IMR-90 (cell line): ENCODE measurements around the gene SUPT3H. TPM values are rescaled to one million over a fixed set of nuclear protein-coding genes. Genes with fewer than 3 reads are reported as not detected.

Source experiments
- ATAC-seq: fragments of 200-7000 bp; cut with Tn5 transposase; 2 replicates; pipeline ENCODE4 v1.9.1; 2020; ENCODE audit warnings: low read depth, mild to moderate bottlenecking, moderate library complexity
- BruUV-seq: library from RNA; stranded (reverse); fragments of 400-500 nt; replicated peaks from 2 replicates; lab custom pipeline; 2021; lab: Mats Ljungman, UMichigan
- CTCF ChIA-PET: fragments of 300-600 bp; formaldehyde crosslinking; extraction: SDS; loops from one replicate; lab custom pipeline; 2021; ENCODE audit warnings: antibody characterized with exemption; lab: Yijun Ruan, JAX
- POLR2A ChIA-PET: fragments of 300-600 bp; sonication (Branson Sonifier 250); formaldehyde crosslinking; loops from one replicate; lab custom pipeline; 2022; ENCODE audit warnings: antibody characterized with exemption; ENCODE audit not compliant: unreplicated experiment; lab: Charles Lee
- DNase-seq: peaks from one replicate; pipeline ENCODE4 v3.0.0; 2013
- H2AFZ ChIP-seq: replicated peaks from 2 replicates; pipeline ENCODE3; 2013; ENCODE audit warnings: low read length, mild to moderate bottlenecking; ENCODE audit not compliant: poor library complexity
- H2AK5ac ChIP-seq: 2 replicates; pipeline ENCODE4 v1.6.1; 2013; ENCODE audit warnings: low read depth, low read length, inconsistent platforms
- H2AK9ac ChIP-seq: replicated peaks from 2 replicates; pipeline ENCODE3; 2013; ENCODE audit warnings: mild to moderate bottlenecking, low read depth, low read length, moderate library complexity; ENCODE audit not compliant: poor library complexity
- H2BK120ac ChIP-seq: 2 replicates; pipeline ENCODE4 v1.6.1; 2013; ENCODE audit warnings: low read depth, low read length, inconsistent platforms
- H2BK15ac ChIP-seq: 3 replicates; pipeline ENCODE4 v1.6.1; 2013; ENCODE audit warnings: low read depth, low read length, inconsistent platforms
- H2BK20ac ChIP-seq: 2 replicates; pipeline ENCODE4 v1.6.1; 2013; ENCODE audit warnings: low read depth, mild to moderate bottlenecking, inconsistent platforms, low read length, moderate library complexity
- H2BK5ac ChIP-seq: 2 replicates; pipeline ENCODE4 v1.6.1; 2013; ENCODE audit warnings: mild to moderate bottlenecking, low read depth, low read length, inconsistent platforms; ENCODE audit not compliant: poor library complexity, severe bottlenecking
- H3K14ac ChIP-seq: replicated peaks from 2 replicates; pipeline ENCODE4 v1.6.1; 2013; ENCODE audit warnings: low read depth, low read length, inconsistent platforms
- H3K18ac ChIP-seq: 2 replicates; pipeline ENCODE4 v1.6.1; 2013; ENCODE audit warnings: low read depth, low read length, control low read depth
- H3K23ac ChIP-seq: 2 replicates; pipeline ENCODE4 v1.6.1; 2013; ENCODE audit warnings: low read depth, low read length, inconsistent platforms
- H3K27ac ChIP-seq: 2 replicates; pipeline ENCODE4 v1.5.1; 2013; ENCODE audit warnings: mild to moderate bottlenecking, control low read depth, low read length; ENCODE audit not compliant: insufficient read depth
- H3K27me3 ChIP-seq: 2 replicates; pipeline ENCODE4 v1.6.1; 2013; ENCODE audit warnings: low read length; ENCODE audit not compliant: control insufficient read depth, insufficient read depth
- H3K36me3 ChIP-seq: 2 replicates; pipeline ENCODE4 v1.6.1; 2013; ENCODE audit warnings: low read length, mixed read lengths; ENCODE audit not compliant: control insufficient read depth, insufficient read depth
- H3K4ac ChIP-seq: 2 replicates; pipeline ENCODE4 v1.6.1; 2013; ENCODE audit warnings: low read depth, low read length, inconsistent platforms
- H3K4me1 ChIP-seq: 2 replicates; pipeline ENCODE4 v1.6.1; 2013; ENCODE audit warnings: low read length, mixed read lengths; ENCODE audit not compliant: control insufficient read depth, insufficient read depth
- H3K4me2 ChIP-seq: 2 replicates; pipeline ENCODE4 v1.6.1; 2013; ENCODE audit warnings: low read depth, mild to moderate bottlenecking, control low read depth, low read length, moderate library complexity
- H3K4me3 ChIP-seq: 2 replicates; pipeline ENCODE4 v1.5.1; 2013; ENCODE audit warnings: low read depth, mild to moderate bottlenecking, control low read depth, low read length, moderate library complexity; ENCODE audit not compliant: insufficient read depth
- H3K56ac ChIP-seq: 2 replicates; pipeline ENCODE4 v1.6.1; 2013; ENCODE audit warnings: low read length, inconsistent platforms; ENCODE audit not compliant: insufficient read depth; ENCODE audit errors: extremely low read depth
- H3K79me1 ChIP-seq, 2 experiments: 2 replicates each; pipeline ENCODE4 v1.6.1; 2013; ENCODE audit warnings: low read length in 2 of 2, inconsistent platforms in 1 of 2, low read depth in 1 of 2
- H3K9ac ChIP-seq: 2 replicates; pipeline ENCODE4 v1.6.1; 2013; ENCODE audit warnings: low read depth, low read length, control low read depth
- H3K9me1 ChIP-seq: 2 replicates; pipeline ENCODE4 v1.6.1; 2013; ENCODE audit warnings: low read length, inconsistent platforms; ENCODE audit not compliant: insufficient read depth
- H3K9me3 ChIP-seq: 2 replicates; pipeline ENCODE4 v1.6.1; 2013; ENCODE audit warnings: low read length; ENCODE audit not compliant: control insufficient read depth, insufficient read depth
- H4K20me1 ChIP-seq: 2 replicates; pipeline ENCODE4 v1.6.1; 2013; ENCODE audit warnings: low read length, inconsistent platforms; ENCODE audit not compliant: insufficient read depth
- H4K5ac ChIP-seq: 2 replicates; pipeline ENCODE4 v1.6.1; 2013; ENCODE audit warnings: mild to moderate bottlenecking, low read depth, low read length, control low read depth
- H4K8ac ChIP-seq, 2 experiments: 2 replicates each; pipeline ENCODE4 v1.6.1; 2013; ENCODE audit warnings: low read depth in 2 of 2, low read length in 2 of 2, control low read depth in 1 of 2, inconsistent platforms in 1 of 2
- H4K91ac ChIP-seq: 2 replicates; pipeline ENCODE4 v1.6.1; 2013; ENCODE audit warnings: low read depth, low read length, inconsistent platforms; ENCODE audit not compliant: insufficient read depth
- BHLHE40 ChIP-seq: fragments of 150-350 bp; IDR thresholded peaks from 2 replicates; pipeline ENCODE4 v1.6.1; 2016; ENCODE audit warnings: mild to moderate bottlenecking, low read depth, low read length
- NFE2L2 ChIP-seq: fragments of 150-350 bp; IDR thresholded peaks from 2 replicates; pipeline ENCODE4 v1.6.1; 2016; ENCODE audit warnings: low read depth, mild to moderate bottlenecking, low read length
- SMC3 ChIP-seq: fragments of 150-350 bp; IDR thresholded peaks from 2 replicates; pipeline ENCODE4 v1.6.1; 2016; ENCODE audit warnings: low read depth, mild to moderate bottlenecking, antibody characterized with exemption, low read length, moderate library complexity
- WGBS, 2 experiments: methylation state at CpG; one replicate each; pipeline versions ENCODE4 v1.1.5 to v1.1.7; 2013; ENCODE audit warnings: missing lambda C conversion rate in 2 of 2; ENCODE audit not compliant: insufficient read length in 1 of 2; ENCODE audit errors: extremely low coverage in 2 of 2; 5-methylcytosine and 5-hydroxymethylcytosine counted together
- dilution Hi-C: fragments of 300-500 bp; cut with HindIII; formaldehyde crosslinking; loops from one replicate; pipeline ENCODE4 v1.14.3; 2018; ENCODE audit warnings: low sequenced_read_pairs; ENCODE audit not compliant: unreplicated experiment
- in situ Hi-C: fragments of 300-500 bp; cut with MboI; formaldehyde crosslinking; loops from 3 replicates; pipeline ENCODE4 v1.14.3; 2019; ENCODE audit warnings: low sequenced_read_pairs, inconsistent platforms, mixed read lengths
- intact Hi-C: fragments of 100-400 bp; cut with micrococcal nuclease; formaldehyde crosslinking; loops from 2 replicates; pipeline ENCODE4 v1.10.0; 2022
- polyA plus RNA-seq, 3 experiments: library from polyadenylated mRNA; depleted of rRNA; stranded (reverse); fragments of >200 nt; gene quantifications; 2 replicates each; pipeline ENCODE4 v1.2.3, GENCODE V29; 2012; ENCODE audit warnings: low replicate concordance in 1 of 3
- total RNA-seq: library from RNA; depleted of rRNA; stranded (reverse); fragments of >200 nt; gene quantifications from 2 replicates; pipeline ENCODE4 v1.2.3, GENCODE V29; 2012

Gene SUPT3H
- total and polyA plus RNA-seq, 2 of the 4 experiments (the other 2 are of a cell fraction) = 4.5 to 5.0 TPM

- Histone ChIP-seq H2AK5ac (no peak overlapping the region), H3K36me3 (no peaks in the 10 kb centered on the region), H4K91ac (no peak overlapping the region), H3K9me3 (no peaks in the 10 kb centered on the region), H3K4me2 (no peak overlapping the region), H3K9me1 (peaks cover 4% of the 10 kb centered on the region; the same call in 1 of the 2 replicates), H2BK5ac (no peak overlapping the region), H4K5ac (no peak overlapping the region), H2AK9ac (no peak overlapping the region), H3K18ac (no peak overlapping the region), H3K4ac (no peak overlapping the region), H3K23ac (no peak overlapping the region), H4K8ac (no peak overlapping the region), H3K4me3 (no peak overlapping the region), H2BK120ac (no peak overlapping the region), H3K79me1 (no peaks in the 10 kb centered on the region), H2BK15ac (no peak overlapping the region), H2BK20ac (no peak overlapping the region), H3K56ac (no peak overlapping the region), H3K4me1 (no peaks in the 10 kb centered on the region), H3K27ac (no peak overlapping the region), H2AFZ (no peak overlapping the region), H3K9ac (no peak overlapping the region), H3K14ac (no peak overlapping the region), H4K20me1 (no peaks in the 10 kb centered on the region), H3K27me3 (no peaks in the 10 kb centered on the region)
- TF ChIP-seq NFE2L2 (no peak), BHLHE40 (no peak), SMC3 (no peak)
- no TSS peak for BruUV-seq
- WGBS, 2 experiments = no CpG with 5 or more reads among the region's 3 CpGs
- POLR2A ChIA-PET = no interaction called here
- CTCF ChIA-PET = no interaction called here
- ATAC-seq (no peak), DNase-seq (no peak)
- dilution Hi-C loops (no loop called here), intact Hi-C loops (no loop called here), in situ Hi-C loops (no loop called here)
Observed at GRCh38 chr6:44820759-44821158, 557.0 kb downstream of the SUPT3H start.
